Mesendoderm (in vitro differentiated cells): Measurements from ENCODE around the gene GPR157.

Experiments used
- DNase-seq: peaks from one replicate; pipeline ENCODE4 v3.0.0; 2013
- H2AK5ac ChIP-seq: 2 replicates; pipeline ENCODE4 v1.6.1; 2013; ENCODE audit warnings: low read length, inconsistent platforms
- H2BK120ac ChIP-seq: 2 replicates; pipeline ENCODE4 v1.6.1; 2013; ENCODE audit warnings: low read depth, mild to moderate bottlenecking, low read length, moderate library complexity, mixed read lengths
- H2BK15ac ChIP-seq: replicated peaks from 2 replicates; pipeline ENCODE4 v1.6.1; 2013; ENCODE audit warnings: low read depth, mild to moderate bottlenecking, moderate library complexity
- H2BK5ac ChIP-seq: 2 replicates; pipeline ENCODE4 v1.6.1; 2013; ENCODE audit warnings: low read length, inconsistent platforms
- H3K18ac ChIP-seq: 2 replicates; pipeline ENCODE4 v1.6.1; 2013; ENCODE audit warnings: mild to moderate bottlenecking, low read length, mixed read lengths
- H3K23ac ChIP-seq: one replicate; pipeline ENCODE4 v1.6.1; 2013; ENCODE audit warnings: low read length
- H3K27ac ChIP-seq: 2 replicates; pipeline ENCODE4 v1.5.1; 2013; ENCODE audit warnings: low read depth, mild to moderate bottlenecking, inconsistent platforms, low read length, moderate library complexity
- H3K27me3 ChIP-seq: 2 replicates; pipeline ENCODE4 v1.6.1; 2013; ENCODE audit warnings: low read length, control low read depth, mild to moderate bottlenecking, inconsistent platforms; ENCODE audit not compliant: insufficient read depth, poor library complexity
- H3K36me3 ChIP-seq: 2 replicates; pipeline ENCODE4 v1.6.1; 2013; ENCODE audit warnings: low read length, inconsistent platforms; ENCODE audit not compliant: control insufficient read depth, insufficient read depth
- H3K4ac ChIP-seq: one replicate; pipeline ENCODE4 v1.6.1; 2013; ENCODE audit warnings: low read depth, mild to moderate bottlenecking, low read length, moderate library complexity
- H3K4me1 ChIP-seq: 2 replicates; pipeline ENCODE4 v1.6.1; 2013; ENCODE audit warnings: low read depth, low read length, inconsistent platforms; ENCODE audit not compliant: control insufficient read depth
- H3K4me2 ChIP-seq: 2 replicates; pipeline ENCODE4 v1.6.1; 2013; ENCODE audit warnings: low read length
- H3K4me3 ChIP-seq: 2 replicates; pipeline ENCODE4 v1.5.1; 2013; ENCODE audit warnings: mild to moderate bottlenecking, low read length
- H3K56ac ChIP-seq: one replicate; pipeline ENCODE4 v1.6.1; 2013; ENCODE audit warnings: low read length
- H3K79me1 ChIP-seq: 2 replicates; pipeline ENCODE4 v1.6.1; 2013; ENCODE audit warnings: low read length, inconsistent platforms
- H3K79me2 ChIP-seq: 2 replicates; pipeline ENCODE4 v1.6.1; 2013; ENCODE audit warnings: mild to moderate bottlenecking, low read length; ENCODE audit not compliant: control insufficient read depth, insufficient read depth
- H3K9ac ChIP-seq: 2 replicates; pipeline ENCODE4 v1.6.1; 2013; ENCODE audit warnings: low read length, inconsistent platforms
- H4K5ac ChIP-seq: one replicate; pipeline ENCODE4 v1.6.1; 2013; ENCODE audit warnings: low read length
- H4K8ac ChIP-seq: one replicate; pipeline ENCODE4 v1.6.1; 2013; ENCODE audit warnings: low read depth, mild to moderate bottlenecking, control low read depth, low read length, moderate library complexity
- WGBS: extraction: QIAGEN DNeasy Blood & Tissue Kit; methylation state at CpG from one replicate; pipeline ENCODE4 v1.1.7; 2013; ENCODE audit warnings: low lambda C conversion rate, missing lambda C conversion rate; ENCODE audit not compliant: insufficient coverage; ENCODE audit errors: extremely low coverage; 5-methylcytosine and 5-hydroxymethylcytosine counted together

Gene GPR157

DNA sequence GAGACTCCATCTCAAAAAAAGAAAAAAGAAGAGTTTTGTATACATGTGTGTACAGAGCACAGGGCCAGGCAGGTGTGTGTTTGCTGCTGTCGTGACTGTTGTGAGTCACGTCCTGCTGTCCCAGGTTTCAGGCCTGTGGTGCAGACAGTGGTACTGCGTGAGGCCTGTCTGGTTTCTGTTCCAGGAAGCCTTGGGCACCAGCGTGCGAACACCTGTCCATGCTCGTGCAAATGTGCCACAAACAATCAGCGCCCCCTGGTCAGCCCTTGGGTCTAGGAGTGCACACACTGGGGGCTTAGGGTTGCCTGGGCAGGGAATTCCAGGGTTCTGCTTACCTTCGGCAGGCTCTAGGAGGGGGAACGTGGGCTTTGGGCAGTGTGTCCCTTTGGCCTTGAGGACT, 16.9 kb downstream of the GPR157 start:
- no peak overlapping the region for H3K4ac ChIP-seq
- H2BK120ac ChIP-seq = no peak overlapping the region
- H3K4me1 ChIP-seq = no peaks in the 10 kb centered on the region
- no peaks in the 10 kb centered on the region for H3K36me3 ChIP-seq
- H2BK5ac ChIP-seq = no peak overlapping the region
- no peak overlapping the region for H4K5ac ChIP-seq
- no peak overlapping the region for H3K9ac ChIP-seq
- no peak overlapping the region for H3K27ac ChIP-seq
- no peak overlapping the region for H4K8ac ChIP-seq
- no CpG with 5 or more reads among the region's 9 CpGs for WGBS
- no peaks in the 10 kb centered on the region for H3K79me1 ChIP-seq
- no peaks in the 10 kb centered on the region for H3K27me3 ChIP-seq
- H3K4me3 ChIP-seq = no peak overlapping the region
- no peak overlapping the region for H2BK15ac ChIP-seq
- no peak overlapping the region for H3K4me2 ChIP-seq
- no peaks in the 10 kb centered on the region for H3K79me2 ChIP-seq
- no peak for DNase-seq
- no peak overlapping the region for H3K56ac ChIP-seq
- no peak overlapping the region for H3K18ac ChIP-seq
- H2AK5ac ChIP-seq = no peak overlapping the region
- no peak overlapping the region for H3K23ac ChIP-seq

DNA sequence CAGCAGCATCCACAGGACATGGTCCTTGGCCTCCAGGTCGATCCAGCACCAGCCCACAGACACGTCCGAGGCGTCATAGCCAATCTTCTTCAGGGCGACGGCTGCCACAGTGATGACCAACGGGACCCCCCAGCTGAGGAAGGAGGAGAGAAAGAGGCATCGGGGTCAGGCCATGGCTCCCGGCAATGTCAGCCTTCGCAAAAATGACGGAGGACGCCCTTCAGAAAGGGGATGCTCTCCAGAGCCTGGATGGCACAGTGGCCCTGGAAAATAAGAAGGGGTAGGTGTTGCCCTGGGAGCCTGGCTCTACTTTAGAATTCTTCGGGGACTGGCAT, 17.6 kb downstream of the GPR157 start:
- no peak overlapping the region for H3K4me3 ChIP-seq
- no peak overlapping the region for H2BK15ac ChIP-seq
- H3K18ac ChIP-seq = no peak overlapping the region
- H3K27ac ChIP-seq = no peak overlapping the region
- H3K4me1 ChIP-seq = no peaks in the 10 kb centered on the region
- no peak overlapping the region for H4K8ac ChIP-seq
- no peak overlapping the region for H3K9ac ChIP-seq
- H3K79me1 ChIP-seq = no peaks in the 10 kb centered on the region
- no peak overlapping the region for H3K4ac ChIP-seq
- no peak overlapping the region for H3K4me2 ChIP-seq
- no peak overlapping the region for H2BK120ac ChIP-seq
- no peak overlapping the region for H2BK5ac ChIP-seq
- no peak overlapping the region for H3K23ac ChIP-seq
- H3K36me3 ChIP-seq = no peaks in the 10 kb centered on the region
- no peak for DNase-seq
- H4K5ac ChIP-seq = no peak overlapping the region
- no peaks in the 10 kb centered on the region for H3K79me2 ChIP-seq
- no peaks in the 10 kb centered on the region for H3K27me3 ChIP-seq
- no peak overlapping the region for H2AK5ac ChIP-seq
- no peak overlapping the region for H3K56ac ChIP-seq
- no CpG with 5 or more reads among the region's 13 CpGs for WGBS

DNA sequence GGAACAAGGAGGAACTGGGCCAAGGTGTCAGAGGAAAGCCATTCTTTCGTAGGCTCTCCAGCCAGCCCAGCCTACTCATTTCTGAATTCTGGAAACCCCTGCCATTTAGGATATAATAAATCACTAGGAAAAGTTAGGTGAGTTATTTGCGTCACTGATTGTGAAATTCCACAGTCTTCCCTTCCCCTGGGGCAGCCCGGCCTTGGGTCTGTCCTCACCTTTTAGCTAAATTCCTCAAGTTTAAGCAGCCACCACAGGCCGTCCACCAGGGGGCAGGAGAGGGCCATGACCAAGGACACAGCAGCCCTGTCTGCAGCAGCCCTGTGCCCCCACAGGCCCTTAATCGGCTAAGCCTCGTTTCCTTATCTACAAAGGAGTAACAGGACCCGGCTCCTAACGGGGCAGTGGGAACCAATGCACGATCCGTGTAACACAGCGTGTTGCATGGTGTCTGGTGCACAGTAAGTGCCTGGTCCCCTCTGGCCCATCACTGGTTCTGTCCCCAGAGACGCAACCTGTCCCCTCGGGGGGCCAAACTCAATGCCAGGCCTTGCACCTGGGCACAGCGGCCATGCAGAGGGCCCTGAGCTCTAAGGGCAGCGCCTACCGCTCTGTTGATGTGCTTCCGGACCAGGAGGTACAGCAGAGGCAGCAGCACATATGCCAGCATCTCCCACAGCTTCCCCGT, 18.1 kb downstream of the GPR157 start:
- Histone ChIP-seq H4K8ac (no peak overlapping the region), H3K27me3 (no peaks in the 10 kb centered on the region), H2BK120ac (no peak overlapping the region), H3K4me2 (no peak overlapping the region), H3K27ac (no peak overlapping the region), H2BK5ac (no peak overlapping the region), H3K23ac (no peak overlapping the region), H3K79me2 (no peaks in the 10 kb centered on the region), H4K5ac (no peak overlapping the region), H2BK15ac (no peak overlapping the region), H2AK5ac (no peak overlapping the region), H3K4me3 (no peak overlapping the region), H3K56ac (no peak overlapping the region), H3K9ac (no peak overlapping the region), H3K36me3 (no peaks in the 10 kb centered on the region), H3K79me1 (no peaks in the 10 kb centered on the region), H3K4ac (no peak overlapping the region), H3K4me1 (no peaks in the 10 kb centered on the region), H3K18ac (no peak overlapping the region)
- DNase-seq = peak; percentile 97
- no CpG with 5 or more reads among the region's 18 CpGs for WGBS

DNA sequence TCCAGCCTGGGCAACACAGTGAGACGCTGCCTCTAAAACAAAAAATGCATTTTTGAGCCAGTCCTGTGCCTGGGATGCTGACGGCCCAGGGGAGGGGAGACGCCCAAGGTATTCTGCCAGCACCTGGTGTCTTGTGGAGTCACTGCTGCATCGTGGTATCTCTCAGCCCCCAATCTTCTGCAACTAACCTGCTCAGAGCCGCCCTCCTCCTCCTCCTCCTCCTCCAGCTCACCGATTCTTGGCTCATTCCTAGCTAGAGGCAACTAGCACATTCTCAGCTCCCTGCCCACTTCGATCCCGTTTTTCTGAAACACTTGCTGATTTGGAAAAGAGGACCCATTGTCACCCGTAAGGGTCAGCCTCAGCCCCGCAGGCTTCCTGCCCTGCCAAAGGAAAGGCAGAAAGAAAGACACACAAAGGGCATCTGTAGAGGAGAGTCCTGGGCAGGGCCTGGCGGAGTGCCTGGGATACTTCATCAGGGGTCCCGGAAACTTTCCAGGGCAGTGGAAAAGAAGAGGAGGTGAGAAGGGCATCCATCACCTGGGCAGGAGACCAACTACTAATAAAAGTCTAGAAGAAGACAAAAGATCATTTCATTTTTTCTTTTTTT, 20.7 kb downstream of the GPR157 start:
- Histone ChIP-seq H2BK5ac (no peak overlapping the region), H2AK5ac (no peak overlapping the region), H4K8ac (no peak overlapping the region), H4K5ac (no peak overlapping the region), H3K4me3 (no peak overlapping the region), H3K18ac (no peak overlapping the region), H3K4me1 (no peaks in the 10 kb centered on the region), H3K9ac (no peak overlapping the region), H3K27me3 (no peaks in the 10 kb centered on the region), H2BK15ac (no peak overlapping the region), H3K27ac (no peak overlapping the region), H3K36me3 (no peaks in the 10 kb centered on the region), H3K79me1 (no peaks in the 10 kb centered on the region), H3K23ac (no peak overlapping the region), H3K4ac (no peak overlapping the region), H2BK120ac (no peak overlapping the region), H3K79me2 (no peaks in the 10 kb centered on the region), H3K56ac (no peak overlapping the region), H3K4me2 (no peak overlapping the region)
- DNase-seq = no peak
- no CpG with 5 or more reads among the region's 12 CpGs for WGBS

DNA sequence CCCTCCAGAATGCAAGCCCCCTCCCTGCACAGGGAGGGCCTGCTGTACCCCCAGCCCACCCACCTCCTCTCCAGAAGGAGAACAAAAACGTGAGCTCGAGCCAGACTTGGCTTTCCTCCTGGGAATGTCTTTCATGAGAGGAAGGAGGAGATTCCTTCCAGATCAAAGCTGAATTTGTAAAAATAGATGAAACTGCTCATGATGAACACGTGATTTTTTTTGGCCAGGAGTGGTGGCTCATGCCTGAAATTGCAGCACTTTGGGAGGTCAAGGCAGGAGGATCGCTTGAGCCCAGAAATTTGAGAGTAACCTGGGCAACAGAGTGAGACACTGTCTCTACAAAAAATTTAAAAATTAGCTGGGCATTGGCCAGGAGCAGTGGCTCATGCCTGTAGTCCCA, 21.8 kb downstream of the GPR157 start:
- Histone ChIP-seq H3K56ac (no peak overlapping the region), H3K79me1 (no peaks in the 10 kb centered on the region), H3K4me1 (no peaks in the 10 kb centered on the region), H3K36me3 (no peaks in the 10 kb centered on the region), H2BK15ac (no peak overlapping the region), H3K23ac (no peak overlapping the region), H3K4me2 (no peak overlapping the region), H2AK5ac (no peak overlapping the region), H3K18ac (no peak overlapping the region), H2BK5ac (no peak overlapping the region), H4K8ac (no peak overlapping the region), H3K9ac (no peak overlapping the region), H3K27me3 (no peaks in the 10 kb centered on the region), H3K4me3 (no peak overlapping the region), H3K27ac (no peak overlapping the region), H3K79me2 (no peaks in the 10 kb centered on the region), H3K4ac (no peak overlapping the region), H2BK120ac (no peak overlapping the region), H4K5ac (no peak overlapping the region)
- WGBS = no CpG with 5 or more reads among the region's 4 CpGs
- DNase-seq = no peak

DNA sequence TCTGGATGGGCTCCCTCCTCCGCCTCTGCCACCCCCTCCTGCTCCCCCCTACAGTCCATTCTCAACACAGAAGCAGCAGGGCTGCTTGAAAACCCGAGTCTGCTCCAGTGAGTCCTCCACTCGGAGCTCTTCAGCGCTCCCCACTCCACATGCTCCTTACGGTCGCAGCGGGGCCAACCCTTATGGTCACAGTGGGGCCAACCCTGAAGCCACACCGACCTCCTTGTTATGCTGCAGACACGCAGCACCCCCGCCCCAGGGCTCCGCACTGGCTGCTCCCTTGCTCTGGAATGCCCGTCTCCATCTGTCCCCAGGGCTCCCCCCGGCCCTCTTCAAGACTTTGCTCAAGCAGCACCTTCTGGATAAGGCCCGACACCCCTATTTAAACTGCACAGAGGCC, 22.6 kb downstream of the GPR157 start:
- Histone ChIP-seq H3K56ac (no peak overlapping the region), H2BK5ac (no peak overlapping the region), H2AK5ac (no peak overlapping the region), H3K4me3 (no peak overlapping the region), H3K4ac (no peak overlapping the region), H3K4me2 (no peak overlapping the region), H3K27me3 (no peaks in the 10 kb centered on the region), H3K23ac (no peak overlapping the region), H4K5ac (no peak overlapping the region), H3K9ac (no peak overlapping the region), H3K79me1 (no peaks in the 10 kb centered on the region), H3K79me2 (no peaks in the 10 kb centered on the region), H2BK15ac (no peak overlapping the region), H2BK120ac (no peak overlapping the region), H4K8ac (no peak overlapping the region), H3K18ac (no peak overlapping the region), H3K4me1 (no peaks in the 10 kb centered on the region), H3K27ac (no peak overlapping the region), H3K36me3 (no peaks in the 10 kb centered on the region)
- WGBS = no CpG with 5 or more reads among the region's 14 CpGs
- DNase-seq = no peak
